ENCODE results near the gene CDON. TPM values are rescaled to one million over a fixed set of nuclear protein-coding genes. Genes with fewer than 3 reads are reported as not detected.
A peak's percentile ranks its signal among the peaks of the same experiment; 100 is the strongest.

The CDON gene
- polyA plus RNA-seq, 3 donors = 1.3 to 7.3 (median 4.2) TPM

GRCh38 chr11:125976156-125976555 lies 86.5 kb downstream of the CDON start:
- H3K27ac ChIP-seq (ENCODE audit: low read depth, low read length) = no peak overlapping the region

DNA sequence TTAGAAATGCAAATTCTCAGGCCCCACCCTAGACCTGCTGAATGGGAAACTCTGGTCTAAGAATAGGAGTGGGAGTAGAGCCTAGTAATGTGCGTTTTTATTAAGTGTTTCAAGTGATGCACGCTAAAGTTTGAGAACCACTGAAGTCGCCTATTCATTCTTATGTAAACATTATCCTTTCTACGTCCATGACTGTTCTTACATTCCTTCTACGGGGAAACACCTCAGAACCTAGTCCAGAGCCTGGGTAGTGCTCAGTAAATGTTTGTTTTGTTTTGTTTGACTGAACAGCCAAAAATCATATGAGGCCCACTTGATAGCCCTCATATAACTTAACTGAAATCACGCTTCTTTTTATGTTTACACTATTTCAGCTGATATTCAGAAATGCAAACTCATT lies 87.0 kb downstream of the CDON start:
- no peak overlapping the region for H3K27ac ChIP-seq (ENCODE audit: low read depth, low read length)
- 89 to 94% (median 90%) methylated on average over 6 of the region's 6 CpGs for WGBS, 3 donors

DNA sequence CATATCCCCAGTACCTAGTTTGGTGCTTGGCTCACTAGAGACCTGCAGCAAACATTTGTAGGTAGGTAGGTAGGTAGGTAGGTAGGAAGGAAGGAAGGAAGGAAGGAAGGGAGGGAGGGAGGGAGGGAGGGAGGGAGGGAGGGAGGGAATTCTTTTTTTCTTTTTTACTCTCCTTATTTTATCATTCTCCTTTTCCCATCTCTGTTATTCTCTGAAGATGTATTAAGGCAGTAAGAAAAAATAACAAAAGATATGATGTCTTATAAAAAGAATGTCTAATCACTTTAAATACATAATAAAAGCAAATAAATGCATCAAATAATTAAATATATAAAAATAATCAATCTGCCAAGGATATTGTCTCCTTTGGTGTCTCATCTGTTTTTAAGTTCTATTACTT lies 88.4 kb downstream of the CDON start:
- H3K27ac ChIP-seq (ENCODE audit: low read depth, low read length) = no peak overlapping the region

DNA sequence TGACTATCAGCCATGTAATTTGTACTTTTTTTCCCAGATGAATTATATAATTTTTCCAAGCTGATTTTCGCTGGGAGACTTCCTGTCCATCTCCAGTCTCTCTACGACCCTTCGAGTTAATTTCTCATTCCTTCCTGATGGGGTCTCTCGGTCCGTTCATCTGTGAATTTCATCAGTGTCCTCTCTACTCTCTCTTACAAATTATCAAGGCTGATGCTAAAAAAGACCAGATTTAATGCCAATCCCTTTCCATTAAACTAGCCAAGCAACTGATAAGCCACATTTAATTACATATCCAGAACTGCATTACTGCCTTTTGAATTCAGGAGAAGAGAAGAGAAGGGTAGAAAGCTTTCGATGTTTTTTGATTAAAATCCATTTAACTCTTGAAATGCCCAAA lies 91.0 kb downstream of the CDON start:
- H3K27ac ChIP-seq (ENCODE audit: low read depth, low read length) = no peak overlapping the region
- WGBS, 3 donors = 54 to 71% (median 59%) methylated on average over 6 of the region's 6 CpGs

- WGBS, 3 donors = 50 to 63% (median 61%) methylated on average over 7 of the region's 7 CpGs
- H3K27ac ChIP-seq (ENCODE audit: low read depth, low read length) = no peak overlapping the region
Observed at GRCh38 chr11:125968354-125968753, 94.3 kb downstream of the CDON start.

DNA sequence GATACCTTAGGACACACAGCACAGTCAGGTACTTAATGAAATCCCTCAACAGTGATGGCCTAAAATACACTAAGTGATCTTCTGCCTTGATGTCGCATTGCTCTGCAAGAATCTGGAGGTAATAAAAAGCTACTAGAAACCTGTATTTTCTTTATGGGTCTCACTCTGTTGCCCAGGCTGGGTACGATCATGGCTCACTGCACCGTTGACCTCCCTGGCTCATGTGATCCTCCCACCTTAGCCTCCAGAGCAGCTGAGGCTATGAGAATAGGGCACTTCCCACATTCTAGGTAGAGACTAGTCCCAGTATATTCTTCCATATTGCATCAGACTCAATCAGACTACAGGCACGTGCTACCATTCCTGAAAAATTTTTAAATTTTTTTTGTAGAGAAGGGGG lies 95.2 kb downstream of the CDON start:
- H3K27ac ChIP-seq (ENCODE audit: low read depth, low read length) = no peak overlapping the region
- WGBS, 3 donors = 91 to 96% (median 95%) methylated on average over 4 of the region's 4 CpGs

DNA sequence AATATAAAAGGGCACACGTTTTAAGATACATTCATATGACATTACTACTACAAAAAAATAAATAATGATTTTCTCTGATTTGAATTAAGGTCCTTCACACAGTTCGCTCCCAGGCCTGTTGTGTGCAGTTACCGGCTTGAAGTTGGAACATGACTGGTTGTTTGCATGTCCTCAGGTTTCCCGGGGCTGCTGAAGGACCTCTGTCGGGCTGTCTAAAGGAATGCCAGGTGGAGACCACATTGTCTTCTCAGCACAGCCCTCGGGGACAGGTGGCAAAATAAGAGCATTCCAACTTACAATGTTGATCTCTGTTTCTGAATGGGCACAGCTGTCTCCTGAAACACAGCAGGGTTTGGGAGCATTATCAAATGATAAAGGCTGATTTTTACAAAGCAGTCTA lies 101.9 kb downstream of the CDON start:
- WGBS, 3 donors = 75 to 86% (median 83%) methylated on average over 6 of the region's 6 CpGs
- H3K27ac ChIP-seq (ENCODE audit: low read depth, low read length) = no peak overlapping the region

- no peak overlapping the region for H3K27ac ChIP-seq (ENCODE audit: low read depth, low read length)
- 88 to 93% (median 90%) methylated on average over 10 of the region's 10 CpGs for WGBS, 3 donors
Observed at GRCh38 chr11:125959931-125960330, 102.7 kb downstream of the CDON start.

- H3K27ac ChIP-seq (ENCODE audit: low read depth, low read length) = no peak overlapping the region
- WGBS, 3 donors = 91 to 95% (median 92%) methylated on average over 6 of the region's 6 CpGs
Observed at GRCh38 chr11:125959511-125959910, 103.2 kb downstream of the CDON start.

- 82 to 90% (median 90%) methylated on average over 4 of the region's 4 CpGs for WGBS, 3 donors
- no peak overlapping the region for H3K27ac ChIP-seq (ENCODE audit: low read depth, low read length)
Observed at GRCh38 chr11:125958872-125959400, 103.7 kb downstream of the CDON start.

- no peak overlapping the region for H3K27ac ChIP-seq (ENCODE audit: low read depth, low read length)
- WGBS, 3 donors = 79 to 86% (median 85%) methylated on average over 14 of the region's 14 CpGs
Observed at GRCh38 chr11:125957618-125958332, 104.9 kb downstream of the CDON start.

DNA sequence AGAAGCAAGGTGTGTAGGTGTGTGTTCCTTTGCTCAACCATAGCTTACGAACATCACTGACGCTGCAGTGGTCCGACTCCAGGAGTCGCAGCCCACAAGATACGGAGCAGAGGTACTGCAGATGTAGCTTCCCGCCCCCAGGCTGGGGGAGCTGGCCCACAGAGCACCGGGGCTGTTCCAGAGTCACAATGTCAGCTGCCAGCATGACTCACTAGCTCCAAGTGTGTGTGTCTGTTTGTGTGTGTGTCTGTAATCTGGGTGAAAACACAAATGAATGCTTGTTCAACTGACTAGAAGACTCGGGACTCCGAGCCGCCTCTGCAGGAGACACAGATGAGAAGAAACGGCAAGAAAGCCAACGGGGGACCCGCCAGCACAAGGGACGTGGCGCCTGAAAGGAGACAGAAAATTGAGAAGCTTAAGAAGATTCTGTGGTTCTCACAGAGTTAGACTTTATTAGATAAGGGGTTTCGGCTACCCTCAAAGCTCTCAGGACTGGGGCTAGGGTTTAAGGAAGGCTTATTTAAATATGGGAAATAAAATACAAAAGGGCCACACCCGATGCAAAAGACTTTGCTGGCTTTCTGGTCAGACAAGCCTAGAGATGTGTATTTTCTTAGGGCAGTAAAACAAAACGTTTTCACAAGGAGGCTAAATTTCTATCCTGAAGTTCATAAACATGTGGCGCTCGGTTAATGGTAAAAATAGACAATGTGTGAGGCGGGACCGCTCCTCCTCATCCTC lies 106.1 kb downstream of the CDON start:
- 67 to 76% (median 75%) methylated on average over 22 of the region's 22 CpGs for WGBS, 3 donors

DNA sequence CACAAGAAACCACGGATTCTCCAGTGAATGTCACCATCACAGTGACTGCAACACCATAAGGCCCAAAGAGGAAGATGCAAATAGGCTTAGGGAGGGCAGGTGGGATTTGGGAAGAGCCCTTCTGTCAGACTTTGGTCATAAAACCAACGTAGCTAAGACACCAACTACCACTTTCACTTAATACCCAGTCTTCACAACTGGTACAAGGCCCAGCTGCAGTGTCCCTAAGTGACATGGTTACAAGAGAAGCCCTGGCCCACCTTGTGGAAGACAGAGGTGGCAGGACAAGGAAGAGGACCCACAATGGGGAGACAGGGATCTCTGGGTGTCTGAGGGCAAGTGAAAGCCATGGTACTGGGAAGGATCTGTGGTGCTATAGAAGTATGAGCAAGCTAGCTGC lies 106.8 kb downstream of the CDON start:
- 81 to 89% (median 87%) methylated on average over 2 of the region's 2 CpGs for WGBS, 3 donors
- H3K27ac ChIP-seq (ENCODE audit: low read depth, low read length) = no peak overlapping the region

More for the DNA sequence above, 106.1 kb downstream of the CDON start:
- peak overlapping the region; percentile 22 for H3K27ac ChIP-seq (ENCODE audit: low read depth, low read length)

- H3K27ac ChIP-seq (ENCODE audit: low read depth, low read length) = no peak overlapping the region
- 91 to 95% (median 92%) methylated on average over 15 of the region's 15 CpGs for WGBS, 3 donors
Observed at GRCh38 chr11:125954945-125955640, 107.6 kb downstream of the CDON start.

DNA sequence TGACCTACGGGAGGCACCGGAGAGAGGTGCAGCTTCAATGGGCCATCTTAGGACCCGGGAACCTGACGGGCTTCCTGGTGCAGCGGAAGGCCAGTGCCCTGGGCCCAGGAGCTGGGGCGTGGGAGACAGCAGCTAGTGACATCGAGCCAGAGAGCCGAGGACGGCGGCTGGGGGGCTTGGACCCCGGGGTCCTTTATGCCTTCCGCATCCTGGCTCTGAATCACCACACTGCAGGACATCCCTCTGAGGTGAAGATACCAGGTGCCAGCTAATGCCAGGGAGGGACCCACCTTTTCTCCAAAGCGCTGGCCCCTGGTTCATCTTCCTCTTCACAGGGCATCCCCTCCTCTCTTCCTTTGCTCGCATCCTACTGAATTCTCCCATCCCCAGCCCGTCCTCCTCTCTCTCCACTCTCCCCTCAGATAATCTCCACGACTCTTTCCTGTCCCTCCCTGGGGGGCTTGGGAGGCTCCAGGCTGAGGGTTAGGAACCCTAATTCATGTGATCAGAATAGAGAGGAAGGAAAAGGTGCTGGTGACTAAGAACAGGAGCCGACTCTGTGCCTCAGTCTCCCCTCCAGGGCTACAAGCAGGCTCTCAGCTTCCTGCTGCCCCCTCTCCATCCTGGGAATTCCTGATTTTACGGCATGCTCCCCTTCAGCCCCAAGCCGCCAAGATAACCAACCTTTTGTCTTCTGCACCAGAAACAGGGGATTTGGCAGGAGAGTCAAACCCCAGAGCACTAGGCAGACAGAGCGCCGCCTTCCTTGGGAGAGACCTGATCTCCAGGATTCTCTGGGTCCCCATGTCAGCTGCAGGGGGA lies 108.3 kb downstream of the CDON start:
- no peak overlapping the region for H3K27ac ChIP-seq (ENCODE audit: low read depth, low read length)
- 88 to 91% (median 89%) methylated on average over 21 of the region's 21 CpGs for WGBS, 3 donors

- no peak overlapping the region for H3K27ac ChIP-seq (ENCODE audit: low read depth, low read length)
- WGBS, 3 donors = 76 to 82% (median 82%) methylated on average over 19 to 20 of the region's 20 CpGs
Observed at GRCh38 chr11:125953401-125953935, 109.2 kb downstream of the CDON start.

DNA sequence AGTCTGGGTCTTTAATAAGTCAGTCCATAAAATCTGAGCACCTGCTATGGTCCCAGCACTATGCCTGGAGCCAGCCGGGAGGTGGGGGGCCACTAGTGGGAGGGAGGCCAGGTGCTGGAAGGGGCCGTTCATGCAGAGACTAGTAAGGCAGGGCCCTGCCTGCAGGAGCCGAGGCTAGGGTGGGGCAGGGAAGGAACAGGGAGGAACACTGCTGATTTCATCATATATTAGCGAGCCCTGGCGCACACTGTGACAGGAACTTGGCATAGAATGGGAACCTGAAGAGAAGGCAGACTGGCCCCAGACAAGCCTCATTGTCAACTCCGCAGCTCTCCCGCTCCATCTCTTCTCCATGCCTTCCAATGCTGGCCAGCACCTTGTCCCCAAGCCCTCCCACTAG lies 109.7 kb downstream of the CDON start:
- no peak overlapping the region for H3K27ac ChIP-seq (ENCODE audit: low read depth, low read length)
- WGBS, 3 donors = 26 to 45% (median 42%) methylated on average over 7 of the region's 7 CpGs

DNA sequence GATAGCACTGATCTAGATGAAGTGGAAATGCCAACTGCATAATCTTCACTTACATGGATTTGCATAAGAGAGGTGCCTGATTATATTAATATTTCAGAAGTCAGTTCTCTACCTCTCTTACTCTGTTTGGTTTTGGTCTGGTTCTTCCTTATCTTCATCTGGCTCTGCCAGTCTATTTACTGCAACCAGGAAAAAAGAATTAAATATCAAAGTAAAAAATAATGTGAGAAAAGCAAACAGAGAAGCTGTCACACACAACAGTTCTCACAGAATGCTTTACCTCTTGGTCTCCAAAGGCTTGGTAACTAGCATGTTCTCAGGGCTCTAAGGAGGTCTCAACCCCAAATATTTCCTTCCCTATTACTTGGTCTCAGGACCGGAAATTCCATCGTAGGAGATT lies 110.1 kb downstream of the CDON start:
- 10 to 48% (median 26%) methylated on average over 2 of the region's 2 CpGs for WGBS, 3 donors
- H3K27ac ChIP-seq (ENCODE audit: low read depth, low read length) = no peak overlapping the region

All from adipose tissue (tissue), 3 donors.